Smooth muscle cell (in vitro differentiated cells): ENCODE data around the gene EP400. TPM values are rescaled to one million over a fixed set of nuclear protein-coding genes. Genes with fewer than 3 reads are reported as not detected.

Experiments used
- DNase-seq: peaks from one replicate; lab custom pipeline; 2025; ENCODE audit not compliant: unreplicated experiment; lab: John Stamatoyannopoulos, UW
- H2AFZ ChIP-seq: fragments of 200-600 bp; sonication (generic); 2 replicates; pipeline ENCODE4 v1.6.0; 2016; ENCODE audit warnings: antibody characterized with exemption, low read depth, mild to moderate bottlenecking
- H3F3A ChIP-seq: fragments of 200-600 bp; sonication (generic); 2 replicates; pipeline ENCODE4 v1.6.0; 2017; ENCODE audit warnings: antibody characterized with exemption, low read depth
- H3K27ac ChIP-seq: fragments of 200-600 bp; sonication (generic); 2 replicates; pipeline ENCODE4 v1.5.1; 2016; ENCODE audit warnings: low read depth, mild to moderate bottlenecking
- H3K27me3 ChIP-seq: fragments of 200-600 bp; sonication (generic); 2 replicates; pipeline ENCODE4 v1.6.1; 2016; ENCODE audit warnings: low read depth, mild to moderate bottlenecking
- H3K36me3 ChIP-seq: fragments of 200-600 bp; sonication (generic); 2 replicates; pipeline ENCODE4 v1.5.1; 2016; ENCODE audit warnings: low read depth
- H3K4me1 ChIP-seq: fragments of 200-600 bp; sonication (generic); 2 replicates; pipeline ENCODE4 v1.5.1; 2016; ENCODE audit warnings: low read depth
- H3K4me2 ChIP-seq: fragments of 200-600 bp; sonication (generic); 2 replicates; pipeline ENCODE4 v1.6.0; 2016; ENCODE audit warnings: mild to moderate bottlenecking
- H3K4me3 ChIP-seq: fragments of 200-600 bp; sonication (generic); 2 replicates; pipeline ENCODE4 v1.5.1; 2016; ENCODE audit warnings: mild to moderate bottlenecking
- H3K79me2 ChIP-seq: fragments of 200-600 bp; sonication (generic); 2 replicates; pipeline ENCODE4 v1.6.0; 2016; ENCODE audit warnings: low read depth, mild to moderate bottlenecking
- H3K9ac ChIP-seq: fragments of 200-600 bp; sonication (generic); 2 replicates; pipeline ENCODE4 v1.6.0; 2016; ENCODE audit warnings: low read depth
- H3K9me3 ChIP-seq: fragments of 200-600 bp; sonication (generic); replicated peaks from 2 replicates; pipeline ENCODE4 v1.5.1; 2016; ENCODE audit warnings: low read depth
- H4K20me1 ChIP-seq: fragments of 200-600 bp; sonication (generic); 2 replicates; pipeline ENCODE4 v1.6.0; 2016; ENCODE audit warnings: low read depth
- WGBS: methylation state at CpG from one replicate; pipeline ENCODE4 v1.1.7; 2016; ENCODE audit warnings: low lambda C conversion rate; 5-methylcytosine and 5-hydroxymethylcytosine counted together
- polyA plus RNA-seq: library from polyadenylated mRNA; unstranded; fragments of >200 nt; fragmentation: Nextera tagmentation; extraction: Ambion mirVana; gene quantifications from 2 replicates; pipeline ENCODE4 v1.2.1, GENCODE V29; 2016
- total RNA-seq: library from RNA; depleted of rRNA; stranded (reverse); fragments of >200 nt; gene quantifications from 2 replicates; pipeline ENCODE4 v1.2.3, GENCODE V29; 2014
- TF ChIP-seq, protein P1 (sequence below): fragments of 200-600 bp; sonication (generic); IDR thresholded peaks from 2 replicates; pipeline ENCODE4 v1.5.1; 2017; ENCODE audit warnings: borderline replicate concordance, mild to moderate bottlenecking, antibody characterized with exemption; ENCODE audit not compliant: insufficient read depth, poor library complexity, severe bottlenecking

Gene EP400
- total and polyA plus RNA-seq, 2 experiments from 2014 or later: 6.6 to 13.6 TPM

- H3K4me3 ChIP-seq: no peak overlapping the region
- no peak for DNase-seq
- H3K36me3 ChIP-seq: no peaks in the 10 kb centered on the region
- 97% methylated on average over 14 of the region's 19 CpGs for WGBS
- no peak overlapping the region for H3K4me2 ChIP-seq
- H3K9ac ChIP-seq: no peak overlapping the region
- H2AFZ ChIP-seq: no peak overlapping the region
- no peaks in the 10 kb centered on the region for H3K4me1 ChIP-seq
- H4K20me1 ChIP-seq: no peaks in the 10 kb centered on the region
- no peak overlapping the region for H3K27ac ChIP-seq
- no peaks in the 10 kb centered on the region for H3K79me2 ChIP-seq
- H3F3A ChIP-seq: no peaks in the 10 kb centered on the region
- no peaks in the 10 kb centered on the region for H3K9me3 ChIP-seq
- TF ChIP-seq, protein P1, sequence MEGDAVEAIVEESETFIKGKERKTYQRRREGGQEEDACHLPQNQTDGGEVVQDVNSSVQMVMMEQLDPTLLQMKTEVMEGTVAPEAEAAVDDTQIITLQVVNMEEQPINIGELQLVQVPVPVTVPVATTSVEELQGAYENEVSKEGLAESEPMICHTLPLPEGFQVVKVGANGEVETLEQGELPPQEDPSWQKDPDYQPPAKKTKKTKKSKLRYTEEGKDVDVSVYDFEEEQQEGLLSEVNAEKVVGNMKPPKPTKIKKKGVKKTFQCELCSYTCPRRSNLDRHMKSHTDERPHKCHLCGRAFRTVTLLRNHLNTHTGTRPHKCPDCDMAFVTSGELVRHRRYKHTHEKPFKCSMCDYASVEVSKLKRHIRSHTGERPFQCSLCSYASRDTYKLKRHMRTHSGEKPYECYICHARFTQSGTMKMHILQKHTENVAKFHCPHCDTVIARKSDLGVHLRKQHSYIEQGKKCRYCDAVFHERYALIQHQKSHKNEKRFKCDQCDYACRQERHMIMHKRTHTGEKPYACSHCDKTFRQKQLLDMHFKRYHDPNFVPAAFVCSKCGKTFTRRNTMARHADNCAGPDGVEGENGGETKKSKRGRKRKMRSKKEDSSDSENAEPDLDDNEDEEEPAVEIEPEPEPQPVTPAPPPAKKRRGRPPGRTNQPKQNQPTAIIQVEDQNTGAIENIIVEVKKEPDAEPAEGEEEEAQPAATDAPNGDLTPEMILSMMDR: no peak
- H3K27me3 ChIP-seq: no peaks in the 10 kb centered on the region
These were observed 30.7 kb upstream of the EP400 start for GRCh38 chr12:131919051-131919347.

GRCh38 chr12:131919366-131920156 lies 30.2 kb upstream of the EP400 start:
- DNase-seq: no peak
- Histone ChIP-seq H4K20me1 (no peaks in the 10 kb centered on the region), H3K36me3 (no peaks in the 10 kb centered on the region), H2AFZ (no peak overlapping the region), H3K4me3 (no peak overlapping the region), H3K4me2 (no peak overlapping the region), H3F3A (no peaks in the 10 kb centered on the region), H3K79me2 (no peaks in the 10 kb centered on the region), H3K27me3 (no peaks in the 10 kb centered on the region), H3K9me3 (no peaks in the 10 kb centered on the region), H3K4me1 (no peaks in the 10 kb centered on the region), H3K9ac (no peak overlapping the region), H3K27ac (no peak overlapping the region)
- WGBS: 96% methylated on average over 31 of the region's 37 CpGs
- TF ChIP-seq, protein P1: no peak

- Histone ChIP-seq H3K79me2 (no peaks in the 10 kb centered on the region), H3K36me3 (no peaks in the 10 kb centered on the region), H3F3A (no peaks in the 10 kb centered on the region), H3K27me3 (no peaks in the 10 kb centered on the region), H3K9ac (no peak overlapping the region), H3K4me2 (no peak overlapping the region), H3K4me1 (no peaks in the 10 kb centered on the region), H3K4me3 (no peak overlapping the region), H3K27ac (no peak overlapping the region), H4K20me1 (no peaks in the 10 kb centered on the region), H2AFZ (no peak overlapping the region), H3K9me3 (no peaks in the 10 kb centered on the region)
- no peak for DNase-seq
- 96% methylated on average over 14 of the region's 14 CpGs for WGBS
- TF ChIP-seq, protein P1: no peak
These were observed 29.6 kb upstream of the EP400 start for GRCh38 chr12:131920157-131920508.
